SK-N-MC (cell line): ENCODE data around the gene AFF2.

Source experiments
- EZH2 ChIP-seq: fragments of 200-600 bp; sonication (generic); IDR thresholded peaks from one replicate; pipeline ENCODE4 v1.6.1; 2017; ENCODE audit warnings: antibody characterized with exemption
- POLR2AphosphoS5 ChIP-seq: IDR thresholded peaks from 2 replicates; pipeline ENCODE4 v1.6.1; 2012; ENCODE audit warnings: mild to moderate bottlenecking, low read depth, low read length, borderline replicate concordance

- TF ChIP-seq POLR2AphosphoS5 (no peak), EZH2 (no peak)
These were observed 55.3 kb downstream of the AFF2 start for GRCh38 chrX:148555571-148556243.
